ENCODE results near the gene FKBP4.

FKBP4 gene

DNA sequence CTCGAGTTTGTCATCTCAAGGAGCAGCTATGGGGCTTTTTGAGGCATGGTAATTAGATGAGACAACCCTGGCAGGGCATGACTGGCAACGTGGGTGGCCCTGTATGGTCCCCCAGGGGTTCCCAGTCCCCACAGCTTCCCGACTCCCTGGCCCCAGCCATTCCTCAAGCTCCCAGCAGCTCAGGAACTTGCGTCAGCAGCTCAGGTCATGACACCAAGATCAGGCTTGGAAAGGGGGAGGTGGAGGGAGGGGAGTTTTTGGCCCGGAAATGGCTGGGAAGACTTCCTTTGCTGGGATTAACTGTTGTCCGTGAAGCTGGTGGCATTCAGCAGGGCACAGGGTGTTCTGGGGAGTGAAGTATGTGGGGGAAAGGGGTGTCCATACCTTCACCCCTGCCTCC, 50.5 kb downstream of the FKBP4 start:
- peak; percentile 33 to 39 for DNase-seq (ENCODE audit: low read depth in 2 of 2)

DNA sequence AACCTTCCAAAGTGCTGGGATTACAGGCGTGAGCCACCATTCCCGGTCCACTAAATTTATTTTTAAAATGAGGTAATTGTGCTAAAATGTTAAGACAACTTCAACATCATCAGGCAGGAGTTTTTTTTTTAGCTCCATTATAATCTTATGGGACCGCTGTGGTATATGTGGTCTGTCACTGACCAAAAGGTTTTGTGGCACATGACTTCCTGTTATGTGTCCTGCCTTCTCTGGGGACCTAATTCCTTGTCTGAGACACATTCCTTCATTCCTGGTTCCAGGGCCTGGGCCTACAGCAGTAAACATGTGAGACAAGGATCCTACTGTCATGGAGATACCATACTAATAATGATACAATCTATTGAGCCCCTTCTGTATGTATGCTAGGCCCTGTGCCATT, 57.2 kb downstream of the FKBP4 start:
- DNase-seq (ENCODE audit: low read depth in 2 of 2), result no peak

DNA sequence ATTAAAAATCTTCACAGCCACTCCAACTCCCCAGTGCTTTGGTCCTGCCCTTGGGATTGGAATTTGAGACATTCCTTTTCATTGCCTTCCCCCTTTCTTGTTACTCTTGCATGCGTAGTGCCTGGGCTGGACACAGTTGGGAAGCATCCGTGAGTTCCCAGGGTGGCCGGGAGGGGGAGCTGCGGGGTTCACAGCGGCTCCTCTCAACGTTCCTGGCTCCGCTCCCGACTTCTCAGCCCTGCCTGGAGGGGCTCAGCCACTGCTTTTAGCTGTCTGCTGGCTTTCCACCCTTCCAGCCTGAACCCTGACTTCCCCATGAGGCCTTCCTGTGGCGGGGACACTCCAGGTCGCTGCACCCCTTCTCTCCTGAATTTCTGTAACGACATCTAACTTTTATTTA, 58.9 kb downstream of the FKBP4 start:
- peak; percentile 58 to 61 for DNase-seq (ENCODE audit: low read depth in 2 of 2)
